Astrocyte of the spinal cord (primary cell): ENCODE measurements around the gene STPG1.

Experiments used
- DNase-seq: peaks from one replicate; pipeline ENCODE4 v3.0.0; 2011; ENCODE audit warnings: low read depth, low spot score
- H3K4me3 ChIP-seq: 2 replicates; pipeline ENCODE4 v1.5.1; 2011; ENCODE audit warnings: low read depth, mild to moderate bottlenecking, low read length, moderate library complexity
- CTCF ChIP-seq: IDR thresholded peaks from 2 replicates; pipeline ENCODE4 v1.5.1; 2012; ENCODE audit warnings: low read depth, mild to moderate bottlenecking, low read length, inconsistent platforms
- in situ Hi-C: cut with HindIII; loops from 2 replicates; pipeline ENCODE4 v1.10.0; 2017; ENCODE audit warnings: low sequenced_read_pairs

The STPG1 gene

GRCh38 chr1:24316645-24317044, 96.9 kb downstream of the STPG1 start:
- DNase-seq, result no peak
- in situ Hi-C loops, result no loop called here
- TF ChIP-seq CTCF, result no peak
- H3K4me3 ChIP-seq, result no peak overlapping the region

- no peak for DNase-seq
- H3K4me3 ChIP-seq, result no peak overlapping the region
These were observed 98.2 kb downstream of the STPG1 start for GRCh38 chr1:24315391-24315790.

GRCh38 chr1:24311741-24312140, 101.8 kb downstream of the STPG1 start:
- no peak for TF ChIP-seq CTCF
- no peak overlapping the region for H3K4me3 ChIP-seq
- in situ Hi-C loops, result no loop called here
- no peak for DNase-seq

More at GRCh38 chr1:24315391-24315790, 98.2 kb downstream of the STPG1 start:
- in situ Hi-C loops, result no loop called here
- no peak for TF ChIP-seq CTCF

- no peak for TF ChIP-seq CTCF
- in situ Hi-C loops, result no loop called here
- no peak overlapping the region for H3K4me3 ChIP-seq
- DNase-seq, result no peak
These were observed 102.3 kb downstream of the STPG1 start for GRCh38 chr1:24311234-24311633.

GRCh38 chr1:24309762-24310485, 103.7 kb downstream of the STPG1 start:
- DNase-seq, result peak; percentile 37
- in situ Hi-C loops, result no loop called here
- H3K4me3 ChIP-seq, result no peak overlapping the region
- TF ChIP-seq CTCF, result no peak

GRCh38 chr1:24308365-24309015, 105.1 kb downstream of the STPG1 start:
- in situ Hi-C loops, result no loop called here
- no peak overlapping the region for H3K4me3 ChIP-seq
- peak; percentile 49 for TF ChIP-seq CTCF
- DNase-seq, result peak; percentile 32
